HG02610 (cell line): ENCODE results near the gene RBM19.
"Not testable (repeated sequence)": the region's sequence is repeated elsewhere in the genome, so short reads cannot be mapped to it uniquely, and the experiment has no call there.

ENCODE experiments used
- ATAC-seq: cut with Tn5 transposase; IDR thresholded peaks from one replicate; pipeline ENCODE4 v1.9.1; 2021; ENCODE audit warnings: mild to moderate bottlenecking, moderate library complexity; ENCODE audit not compliant: unreplicated experiment

RBM19 gene

DNA sequence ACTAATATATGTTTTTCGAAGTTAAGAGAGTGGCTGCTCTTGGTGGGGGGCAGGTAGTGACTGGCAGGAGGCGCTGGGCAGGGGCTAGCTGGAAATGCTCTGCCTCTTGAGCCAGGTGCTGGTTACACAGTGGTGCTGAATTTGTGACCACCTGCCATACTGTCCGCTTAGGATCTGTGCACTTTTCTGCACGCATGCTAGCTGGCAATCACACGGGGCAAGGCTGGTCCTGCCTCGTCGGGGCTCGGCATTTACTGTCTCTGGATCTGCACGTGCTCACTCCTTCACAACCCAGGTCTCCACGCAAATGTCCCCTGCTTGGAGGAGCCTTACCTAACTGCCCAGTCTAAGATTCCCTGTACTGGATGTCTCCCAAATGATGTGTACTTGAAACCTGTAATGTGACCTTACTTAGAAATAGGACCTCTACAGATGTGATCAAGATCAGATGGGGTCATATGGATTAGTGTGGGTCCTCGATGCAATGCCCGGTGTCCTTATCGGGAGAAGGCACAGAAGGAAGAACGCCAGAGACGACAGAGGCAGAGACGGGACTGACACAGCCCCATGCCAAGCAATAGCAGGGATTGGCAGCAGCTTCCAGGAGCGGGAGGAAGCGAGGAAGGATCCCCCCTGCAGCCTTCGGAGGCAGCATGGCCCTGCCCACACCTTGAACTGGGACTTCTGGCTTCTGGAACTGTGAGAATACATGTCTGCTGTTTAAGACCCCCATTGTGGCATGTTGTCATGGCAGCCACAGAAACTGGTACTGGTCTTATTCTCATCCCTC lies 59.5 kb downstream of the RBM19 start:
- ATAC-seq = no peak

GRCh38 chr12:113905829-113906228 lies 60.3 kb downstream of the RBM19 start:
- no peak for ATAC-seq

DNA sequence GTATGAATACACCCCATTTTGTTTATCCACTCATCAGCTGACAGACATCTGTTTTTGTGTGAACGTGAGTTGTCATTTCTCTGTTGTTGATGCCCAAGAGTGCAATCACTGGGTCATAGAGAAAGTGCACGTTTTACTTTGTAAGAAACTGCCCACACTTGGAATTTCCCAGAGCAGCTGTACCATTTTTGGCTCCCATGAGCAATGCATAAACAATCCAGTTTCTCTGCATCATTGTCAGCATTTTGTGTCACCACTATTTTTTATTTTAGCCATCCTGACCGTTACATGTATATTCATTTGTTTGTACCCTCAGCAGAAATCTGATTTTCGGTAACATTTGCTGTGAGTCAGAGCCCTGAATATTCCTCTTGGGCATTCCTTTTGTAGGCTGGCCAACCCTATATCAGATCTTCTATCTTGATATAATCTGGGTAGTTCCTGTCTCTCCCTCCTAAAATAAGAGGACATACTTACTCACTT lies 62.7 kb downstream of the RBM19 start:
- no peak for ATAC-seq

DNA sequence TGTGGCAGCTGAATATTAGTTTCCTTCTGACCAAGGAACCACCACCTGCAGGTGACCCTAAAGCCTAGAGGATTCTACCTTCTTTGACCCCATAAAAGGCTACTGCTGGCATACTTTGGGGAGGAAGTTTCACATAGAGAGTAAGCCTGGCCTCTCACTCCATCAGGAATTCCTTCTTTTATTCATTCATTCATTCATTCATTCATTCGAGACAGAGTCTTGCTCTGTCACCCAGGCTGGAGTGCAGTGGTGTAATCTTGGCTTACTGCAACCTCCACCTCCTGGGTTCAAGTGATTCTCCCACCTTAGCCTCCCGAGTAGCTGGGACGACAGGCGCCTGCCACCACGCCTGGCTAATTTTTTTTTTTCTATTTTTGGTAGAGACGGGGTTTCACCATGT lies 64.8 kb downstream of the RBM19 start:
- ATAC-seq = not testable (repeated sequence)

GRCh38 chr12:113900716-113901115 lies 65.4 kb downstream of the RBM19 start:
- no peak for ATAC-seq

DNA sequence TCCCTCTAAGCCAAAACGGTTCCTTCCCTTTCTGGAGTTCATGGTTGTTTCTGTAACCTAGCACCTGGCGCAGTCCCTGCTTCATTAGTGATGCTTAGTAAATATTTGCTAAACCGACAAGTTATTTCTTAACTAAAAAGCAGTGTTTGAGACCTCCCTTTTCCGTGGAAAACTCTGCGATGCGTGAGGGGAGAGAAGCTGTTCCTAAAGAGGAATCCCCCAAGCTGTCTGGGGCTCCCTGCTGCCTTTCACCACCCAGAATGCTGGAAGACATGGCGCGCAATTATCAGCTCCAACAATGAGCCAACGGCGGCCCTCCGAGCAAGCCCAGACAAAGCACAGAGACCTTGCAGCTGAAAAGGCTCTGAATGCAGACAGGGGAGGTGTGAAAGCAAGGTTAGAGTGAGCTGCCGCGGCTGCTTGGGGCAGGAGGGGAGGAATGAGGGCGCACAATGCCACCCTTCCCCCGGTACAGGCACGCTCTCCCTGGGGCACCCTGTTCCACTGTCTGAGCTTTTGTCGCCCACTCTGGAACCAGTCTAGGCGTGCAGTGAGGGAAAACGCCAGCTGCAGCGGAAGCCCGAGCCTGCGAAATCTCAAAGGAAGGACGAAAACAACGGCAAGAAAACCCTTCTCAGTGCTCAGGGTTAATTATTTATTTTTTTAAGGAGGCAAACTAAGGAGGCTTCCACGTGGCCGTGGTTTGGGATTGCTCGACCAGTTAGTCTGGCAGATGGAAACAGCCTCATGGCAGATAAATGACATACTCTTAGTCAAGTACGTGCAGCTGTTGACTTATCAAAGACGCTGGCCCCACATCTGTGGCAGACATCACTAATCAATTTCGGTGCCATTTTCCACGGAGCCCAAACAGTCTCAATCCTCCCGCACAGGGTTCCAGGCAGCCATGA lies 66.3 kb downstream of the RBM19 start:
- ATAC-seq = no peak

- ATAC-seq = no peak
Observed at GRCh38 chr12:113899042-113899560, 67.0 kb downstream of the RBM19 start.

DNA sequence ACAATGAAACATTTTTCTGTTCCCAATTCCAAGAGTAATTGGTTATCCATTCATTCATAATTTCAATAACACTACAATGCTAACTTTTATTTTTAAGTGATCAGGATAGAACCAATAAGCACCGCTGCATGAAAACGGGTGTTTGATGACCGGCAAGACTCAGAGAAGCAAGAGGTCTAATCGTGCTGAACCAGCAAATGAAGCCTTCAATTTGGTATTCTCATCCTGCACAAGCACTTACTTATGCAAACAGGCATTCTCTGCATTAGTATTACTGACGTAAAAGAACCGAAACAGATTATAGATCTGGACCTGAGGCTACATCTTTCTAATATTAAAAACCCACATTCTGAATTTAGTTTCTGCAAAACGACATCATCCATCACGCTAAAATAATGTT lies 67.7 kb downstream of the RBM19 start:
- ATAC-seq = no peak

DNA sequence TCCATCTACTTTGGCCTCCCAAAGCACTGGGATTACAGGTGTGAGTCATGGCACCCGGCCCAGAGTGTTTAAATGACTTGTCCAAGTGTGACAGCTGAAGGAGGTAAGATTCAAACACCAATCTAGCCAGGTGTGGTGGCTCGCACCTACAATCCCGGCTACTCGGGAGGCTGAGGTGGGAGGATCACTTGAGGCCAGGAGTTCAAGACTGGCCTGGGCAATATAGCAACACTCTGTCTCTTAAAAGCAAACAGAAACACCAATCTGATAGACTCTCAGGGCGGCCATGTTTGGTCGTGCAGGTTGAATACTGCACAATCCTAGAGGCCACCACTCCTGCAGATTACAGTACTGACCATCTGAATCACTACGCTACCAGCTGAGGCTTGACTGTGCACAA lies 68.7 kb downstream of the RBM19 start:
- ATAC-seq = no peak

DNA sequence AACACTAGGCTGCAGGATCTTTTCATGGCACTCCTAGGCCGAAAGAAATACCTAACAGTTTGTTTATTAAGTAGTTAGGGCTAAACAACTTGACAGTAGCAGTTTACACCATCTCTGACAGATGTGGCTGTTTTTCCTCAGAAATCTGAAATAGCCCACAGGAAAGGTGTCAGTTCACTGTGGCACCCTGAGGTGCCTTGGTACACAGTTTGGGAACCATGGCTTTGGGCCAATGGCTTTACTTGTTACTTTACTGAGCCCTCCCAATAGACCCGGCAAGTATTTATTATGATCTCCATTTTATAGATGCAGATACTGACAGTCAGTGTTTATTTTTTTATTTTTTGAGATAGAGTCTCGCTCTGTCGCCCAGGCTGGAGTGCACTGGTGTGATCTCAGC lies 69.3 kb downstream of the RBM19 start:
- no peak for ATAC-seq

DNA sequence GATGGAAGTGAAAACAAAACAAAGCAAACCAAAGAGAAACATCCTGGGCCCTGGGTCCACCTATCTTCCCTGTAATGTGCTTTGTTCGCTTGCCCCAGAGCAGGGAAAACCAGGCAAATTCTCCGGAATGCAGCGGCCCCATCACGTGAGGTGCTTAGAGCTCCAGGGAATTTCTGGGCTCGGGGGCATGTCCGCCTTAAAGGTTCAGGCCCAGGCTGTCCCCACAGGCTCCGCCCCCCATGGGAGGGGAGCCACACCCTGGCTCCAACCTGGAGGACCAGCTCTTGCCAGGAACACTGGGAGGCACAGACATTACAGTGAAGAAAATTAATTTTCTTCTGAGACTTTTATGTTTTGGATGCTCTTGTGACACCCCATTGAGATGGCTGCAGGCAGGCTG lies 69.9 kb downstream of the RBM19 start:
- ATAC-seq = no peak

GRCh38 chr12:113895176-113895575 lies 70.9 kb downstream of the RBM19 start:
- no peak for ATAC-seq

- ATAC-seq = no peak
Observed at GRCh38 chr12:113894697-113895096, 71.4 kb downstream of the RBM19 start.

DNA sequence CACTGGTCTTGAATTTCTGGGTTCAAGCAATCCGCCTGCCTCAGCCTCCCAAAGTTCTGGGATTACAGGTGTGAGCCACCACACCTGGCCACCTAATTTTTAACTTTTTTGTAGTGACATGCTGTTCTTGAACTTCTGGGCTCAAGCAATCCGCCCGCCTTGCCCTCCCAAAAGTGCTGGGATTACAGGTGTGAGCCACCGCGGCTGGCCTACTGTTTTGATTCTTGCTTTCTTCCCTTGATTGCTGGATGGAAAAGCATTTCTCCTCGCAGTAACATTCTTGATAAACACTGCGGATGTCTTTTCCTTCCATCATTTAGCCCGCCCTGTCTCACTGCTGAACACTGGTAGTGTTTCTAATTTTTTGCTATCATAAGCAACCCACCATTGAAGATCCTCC lies 72.9 kb downstream of the RBM19 start:
- ATAC-seq = no peak

- no peak for ATAC-seq
Observed at GRCh38 chr12:113892556-113892955, 73.6 kb downstream of the RBM19 start.

- ATAC-seq = no peak
Observed at GRCh38 chr12:113891739-113892520, 74.2 kb downstream of the RBM19 start.

GRCh38 chr12:113891167-113891692 lies 74.9 kb downstream of the RBM19 start:
- ATAC-seq = no peak

GRCh38 chr12:113889891-113890581 lies 76.1 kb downstream of the RBM19 start:
- no peak for ATAC-seq

GRCh38 chr12:113889076-113889475 lies 77.0 kb downstream of the RBM19 start:
- ATAC-seq = no peak

- ATAC-seq = no peak
Observed at GRCh38 chr12:113888435-113888834, 77.7 kb downstream of the RBM19 start.
